Psoas muscle (tissue), 8 donors: Measurements from ENCODE around the gene NCDN. TPM values are rescaled to one million over a fixed set of nuclear protein-coding genes. Genes with fewer than 3 reads are reported as not detected.

Experiments used
- ATAC-seq, 4 donors: fragments of 200-7000 bp; cut with Tn5 transposase; one replicate each; pipeline ENCODE4 v1.9.1; 2020; ENCODE audit warnings: moderate library complexity in 3 of 4, mild to moderate bottlenecking in 2 of 4
- DNase-seq, 2 donors: peaks; one replicate each; pipeline ENCODE4 v3.0.0-alpha.2; 2020
- H3K27ac ChIP-seq: fragments of 200-600 bp; one replicate; pipeline ENCODE4 v1.8.0; 2022
- H3K27me3 ChIP-seq, 3 donors: fragments of 200-600 bp in 1 of 3; one replicate each; pipeline versions ENCODE4 v1.6.1 to v1.8.0; 2013 to 2022; ENCODE audit warnings: low read length in 2 of 3, mild to moderate bottlenecking in 2 of 3, moderate library complexity in 1 of 3; ENCODE audit not compliant: insufficient read depth in 3 of 3
- H3K36me3 ChIP-seq, 2 donors: fragments of 200-600 bp in 1 of 2; one replicate each; pipeline versions ENCODE4 v1.6.1 to v1.8.0; 2013 to 2022; ENCODE audit warnings: low read depth in 1 of 2, mild to moderate bottlenecking in 1 of 2, moderate library complexity in 1 of 2; ENCODE audit not compliant: insufficient read depth in 1 of 2
- H3K4me1 ChIP-seq: fragments of 200-600 bp; one replicate; pipeline ENCODE4 v1.8.0; 2022
- H3K4me3 ChIP-seq: fragments of 200-600 bp; one replicate; pipeline ENCODE4 v1.8.0; 2022; ENCODE audit warnings: mild to moderate bottlenecking
- H3K9me3 ChIP-seq: fragments of 200-600 bp; one replicate; pipeline ENCODE4 v1.8.0; 2022
- CTCF ChIP-seq: fragments of 200-600 bp; IDR thresholded peaks from one replicate; pipeline ENCODE4 v1.8.0; 2022; ENCODE audit warnings: antibody characterized with exemption
- WGBS, 3 donors: extraction: QIAGEN DNeasy Blood & Tissue Kit; methylation state at CpG; one replicate each; pipeline versions ENCODE4 v1.1.6 to v1.1.7; 2013; 5-methylcytosine and 5-hydroxymethylcytosine counted together
- intact Hi-C, 2 donors: fragments of 100-400 bp; cut with DNase I; formaldehyde crosslinking; loops; one replicate each; pipeline versions ENCODE4 v1.11.0 to v1.14.2; 2022
- polyA plus RNA-seq, 3 donors: library from polyadenylated mRNA; stranded (reverse); fragments of 200-250 nt; gene quantifications; one replicate each; pipeline ENCODE4 v1.2.3, GENCODE V29; 2013
- total RNA-seq, 4 donors: library from RNA; stranded (reverse); fragmentation: NEBNext Ultra II Directional in 2 of 4; extraction: Animal tissue kit (Norgen Biotek cat#: 25700) in 2 of 4; gene quantifications; one replicate each; pipeline versions ENCODE4 v1.2.1 to v1.2.4, GENCODE V29; 2021 to 2023
- donor health status: healthy with polysubstance abuse.
- donor health status: DM: no; HTN: no; CAD: no; lungs with moderate emphysema.
- donor health status: Bipolar disorder and iron deficiency.
- donor health status: healthy.
- donor health status: DM: yes; HTN: yes; CAD: no.
- donor health status: DM: no; HTN: no; CAD: no.
- donor health status: DM: no; HTN: no; CAD: no.
- donor health status: DM: yes; HTN: yes; CAD: no.

NCDN gene
- total and polyA plus RNA-seq, 7 donors, result 6.8 to 23.1 (median 13.9) TPM

- ATAC-seq (no peak), DNase-seq (no peak)
- intact Hi-C loops, result loop anchor here (5.0 to 10.0 kb wide), 3 partner anchors 80 to 367 kb away; partner anchors contain the start of genes PSMB2 (in 1 of the 2) and SFPQ (in 1 of the 2)
- WGBS, 3 donors, result 90 to 94% (median 92%) methylated on average over 10 to 15 of the region's 15 CpGs
- H3K9me3 ChIP-seq, result no peaks in the 10 kb centered on the region
- H3K27ac ChIP-seq, result no peak overlapping the region
- H3K27me3 ChIP-seq, result no peaks in the 10 kb centered on the region
- TF ChIP-seq CTCF, result no peak
- peaks cover 0 to 40% of the 10 kb centered on the region in 2 donors for H3K36me3 ChIP-seq
- H3K4me1 ChIP-seq, result peaks cover 16% of the 10 kb centered on the region
- H3K4me3 ChIP-seq, result no peak overlapping the region
Measured at GRCh38 chr1:35561972-35562680, 4.5 kb downstream of the NCDN start.

- 74 to 76% (median 74%) methylated on average over 11 to 12 of the region's 12 CpGs for WGBS, 3 donors
- Histone ChIP-seq H3K27me3 (no peaks in the 10 kb centered on the region), H3K36me3 (peaks cover 0 to 40% of the 10 kb centered on the region in 2 donors), H3K4me1 (peaks cover 16% of the 10 kb centered on the region), H3K9me3 (no peaks in the 10 kb centered on the region), H3K4me3 (no peak overlapping the region), H3K27ac (no peak overlapping the region)
- ATAC-seq (no peak), DNase-seq (peak in 1 of 2 donors; percentile 28)
- intact Hi-C loops, result loop anchor here (5.0 to 10.0 kb wide), 3 partner anchors 79 to 368 kb away; partner anchors contain the start of genes PSMB2 (in 1 of the 2) and SFPQ (in 1 of the 2)
- no peak for TF ChIP-seq CTCF
Measured at GRCh38 chr1:35563166-35563565, 5.6 kb downstream of the NCDN start.

GRCh38 chr1:35564037-35564883, 6.7 kb downstream of the NCDN start:
- no peaks in the 10 kb centered on the region for H3K27me3 ChIP-seq
- H3K4me3 ChIP-seq, result no peak overlapping the region
- no peaks in the 10 kb centered on the region for H3K9me3 ChIP-seq
- intact Hi-C loops, result loop anchor here (2.0 to 10.0 kb wide), 4 partner anchors 78 to 369 kb away; partner anchors contain the start of genes PSMB2 (in 1 of the 2) and SFPQ (in 1 of the 2)
- TF ChIP-seq CTCF, result peak; percentile 76
- DNase-seq (peak; percentile 78 to 85), ATAC-seq (peak; percentile 34 to 61 (median 48))
- peaks cover 0 to 40% of the 10 kb centered on the region in 2 donors for H3K36me3 ChIP-seq
- 74 to 78% (median 78%) methylated on average over 9 of the region's 9 CpGs for WGBS, 3 donors
- peaks cover 16% of the 10 kb centered on the region for H3K4me1 ChIP-seq
- H3K27ac ChIP-seq, result no peak overlapping the region

GRCh38 chr1:35564884-35565741, 7.5 kb downstream of the NCDN start:
- ATAC-seq (no peak), DNase-seq (peak in 1 of 2 donors; percentile 35)
- no peaks in the 10 kb centered on the region for H3K9me3 ChIP-seq
- peaks cover 0 to 4% (median 0%) of the 10 kb centered on the region in 3 donors for H3K27me3 ChIP-seq
- peaks cover 16% of the 10 kb centered on the region for H3K4me1 ChIP-seq
- WGBS, 3 donors, result 84 to 89% (median 88%) methylated on average over 26 to 28 of the region's 28 CpGs
- peaks cover 0 to 40% of the 10 kb centered on the region in 2 donors for H3K36me3 ChIP-seq
- TF ChIP-seq CTCF, result no peak
- no peak overlapping the region for H3K27ac ChIP-seq
- H3K4me3 ChIP-seq, result no peak overlapping the region
- intact Hi-C loops, result loop anchor here (2.0 to 10.0 kb wide), 5 partner anchors 77 to 370 kb away; partner anchors contain the start of genes PSMB2 (in 1 of the 2) and SFPQ (in 1 of the 2)
